ENCODE results near the gene RHOH. TPM values are rescaled to one million over a fixed set of nuclear protein-coding genes. Genes with fewer than 3 reads are reported as not detected.

Gene RHOH
- total RNA-seq, 1 donor from 2014 or later: 127 TPM

DNA sequence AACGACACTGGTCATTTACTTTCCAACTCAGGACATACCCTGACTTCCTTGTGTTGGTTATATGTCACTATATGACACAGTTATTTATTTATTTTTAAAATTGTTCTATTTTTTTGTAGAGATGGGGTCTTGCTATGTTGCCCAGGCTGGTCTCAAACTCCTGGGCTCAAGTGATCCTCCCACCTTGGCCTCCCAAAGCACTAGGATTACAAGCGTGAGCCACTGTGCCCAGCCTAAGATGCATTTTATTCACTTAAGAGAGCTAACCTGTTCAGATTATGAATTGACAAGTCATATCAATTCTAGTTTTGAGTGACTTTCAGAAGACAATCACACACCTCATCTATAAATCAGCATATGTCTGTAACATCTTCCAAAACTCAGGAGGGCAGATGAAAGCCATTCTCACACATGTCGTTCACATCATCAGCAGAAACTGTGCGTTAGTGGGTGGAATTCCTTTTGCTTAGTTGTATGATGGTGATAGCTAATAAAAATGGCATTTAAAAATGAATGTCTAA lies 9.4 kb upstream of the RHOH start:
- intact Hi-C loops (cut with micrococcal nuclease): no loop called here

DNA sequence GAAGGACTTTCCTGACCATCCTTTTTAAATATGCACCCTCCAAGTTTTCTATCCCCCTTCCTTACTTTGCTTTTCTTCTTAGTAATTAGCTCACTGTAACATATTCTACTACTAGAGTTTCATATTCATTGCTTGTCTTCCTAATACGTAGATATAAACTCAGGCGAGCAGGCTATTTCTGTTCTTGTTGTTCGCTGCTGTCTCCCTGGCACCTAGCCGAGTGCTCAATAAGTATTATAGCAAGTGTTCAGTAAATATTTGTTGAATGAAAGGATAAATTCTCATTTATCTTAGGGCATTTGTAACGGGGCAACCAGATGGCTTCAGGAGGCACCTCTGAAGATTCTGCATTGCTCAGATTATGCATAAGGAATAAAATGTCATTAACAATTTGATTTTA lies 6.8 kb upstream of the RHOH start:
- intact Hi-C loops (cut with micrococcal nuclease): loop anchor here (5.0 kb wide), 1 partner anchor 37 kb away; no protein-coding TSS in a partner anchor

DNA sequence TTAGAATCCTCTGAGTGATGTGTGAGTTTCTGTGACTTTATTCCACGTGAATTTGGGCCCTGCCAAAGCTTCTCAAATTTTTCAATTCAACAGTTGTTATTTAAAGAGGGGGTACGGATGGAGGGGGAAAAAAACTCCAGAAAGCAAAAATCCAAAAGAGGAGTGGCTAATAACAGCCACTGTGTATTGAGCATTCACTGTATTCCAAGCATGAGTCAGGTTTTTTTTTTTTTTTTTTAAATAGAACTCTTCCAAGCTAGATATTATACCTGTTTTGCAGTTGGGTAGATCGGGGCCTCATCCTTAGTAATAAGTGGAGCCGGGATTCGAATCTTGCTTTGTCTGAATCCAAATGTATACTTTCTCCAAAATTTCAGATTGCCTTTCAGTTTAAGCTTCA lies 6.4 kb upstream of the RHOH start:
- intact Hi-C loops (cut with micrococcal nuclease): loop anchor here (5.0 kb wide), 1 partner anchor 37 kb away; no protein-coding TSS in a partner anchor

DNA sequence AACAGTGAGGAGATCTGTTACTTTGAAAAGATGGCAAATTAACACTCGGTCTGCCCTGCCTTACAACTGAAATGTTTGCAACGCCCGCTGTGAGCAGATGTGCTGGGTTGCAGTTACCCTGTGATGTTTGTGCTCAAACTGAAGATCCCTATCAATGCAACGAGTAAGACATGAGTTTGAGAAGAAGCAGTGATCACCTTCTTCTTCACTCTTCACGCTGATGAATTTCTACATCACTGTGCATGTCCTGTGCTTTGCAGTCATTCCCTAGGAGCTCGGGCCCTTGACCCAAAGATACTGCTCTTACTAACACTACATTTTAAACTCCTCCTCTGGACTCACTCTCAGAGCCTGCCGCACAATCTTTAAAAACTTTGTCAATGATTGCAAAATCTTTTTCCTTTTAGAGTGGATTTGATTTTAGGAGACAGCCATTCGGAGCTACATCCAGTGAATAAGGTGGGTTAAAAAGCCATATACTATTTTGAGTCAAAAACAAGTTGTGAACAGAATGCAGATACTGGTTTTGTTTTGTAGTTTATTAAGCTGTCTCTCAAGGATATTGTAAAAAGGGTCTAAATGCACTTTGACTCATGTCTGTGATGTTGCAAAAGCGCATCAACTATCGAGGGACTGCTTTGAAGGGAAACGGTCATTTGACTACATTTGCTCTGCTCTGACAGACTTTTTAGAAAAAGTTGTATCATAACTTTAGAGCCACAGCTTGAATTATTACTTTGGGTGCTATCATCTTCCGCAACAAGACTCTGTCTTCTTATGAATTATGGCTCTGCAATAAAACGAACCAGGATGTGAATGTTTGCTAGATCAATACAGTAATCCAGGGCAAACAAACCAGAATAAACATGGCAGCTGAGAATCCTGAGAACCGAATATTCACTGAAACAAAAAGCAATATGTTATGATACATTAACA lies 5.7 kb upstream of the RHOH start:
- intact Hi-C loops (cut with micrococcal nuclease): loop anchor here (5.0 kb wide), 1 partner anchor 36 kb away; no protein-coding TSS in a partner anchor

DNA sequence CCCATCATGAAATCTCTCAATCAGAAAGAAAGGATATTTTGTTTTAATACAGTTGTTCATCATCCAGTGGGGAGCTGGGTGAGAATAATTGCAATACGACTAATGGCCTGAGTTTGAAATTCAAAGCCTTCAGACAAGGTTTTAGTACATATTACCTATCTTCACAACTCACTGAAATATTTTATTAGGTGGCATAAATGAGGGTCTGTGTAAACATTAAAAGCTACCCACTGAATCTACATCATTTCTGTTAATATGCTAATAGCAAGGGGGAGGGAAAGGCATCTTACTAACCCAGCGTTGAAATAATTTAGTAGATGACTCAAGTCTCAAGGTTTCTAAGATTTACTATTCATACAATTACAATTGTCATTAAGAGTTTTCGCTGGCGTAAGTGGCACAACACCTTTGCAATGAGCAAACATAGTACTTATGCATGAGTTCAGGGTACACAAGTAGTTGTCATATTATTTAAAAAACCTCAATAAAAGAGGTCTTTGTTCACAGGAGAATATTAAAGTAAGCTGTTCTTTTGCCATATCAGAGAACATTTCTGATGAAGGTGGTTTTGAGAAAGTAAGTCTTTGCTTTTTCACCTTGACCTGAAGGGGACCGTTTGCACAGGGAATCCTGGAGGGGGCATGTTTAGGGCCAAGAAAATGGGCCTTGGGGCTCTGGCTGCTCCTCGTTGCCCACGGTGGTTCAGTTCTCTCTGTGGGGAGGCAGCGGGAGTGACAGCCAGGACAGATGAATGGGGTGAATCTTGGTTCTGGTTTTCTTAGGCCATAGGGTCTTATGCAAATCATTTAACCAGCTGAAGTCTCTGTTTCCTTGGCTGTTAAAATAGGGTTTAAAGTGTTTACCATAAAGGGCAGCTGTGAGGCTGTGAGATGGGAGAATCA lies 4.5 kb upstream of the RHOH start:
- intact Hi-C loops (cut with micrococcal nuclease): loop anchor here (1.0 to 5.0 kb wide), 2 partner anchors 10 to 35 kb away; no protein-coding TSS in a partner anchor

DNA sequence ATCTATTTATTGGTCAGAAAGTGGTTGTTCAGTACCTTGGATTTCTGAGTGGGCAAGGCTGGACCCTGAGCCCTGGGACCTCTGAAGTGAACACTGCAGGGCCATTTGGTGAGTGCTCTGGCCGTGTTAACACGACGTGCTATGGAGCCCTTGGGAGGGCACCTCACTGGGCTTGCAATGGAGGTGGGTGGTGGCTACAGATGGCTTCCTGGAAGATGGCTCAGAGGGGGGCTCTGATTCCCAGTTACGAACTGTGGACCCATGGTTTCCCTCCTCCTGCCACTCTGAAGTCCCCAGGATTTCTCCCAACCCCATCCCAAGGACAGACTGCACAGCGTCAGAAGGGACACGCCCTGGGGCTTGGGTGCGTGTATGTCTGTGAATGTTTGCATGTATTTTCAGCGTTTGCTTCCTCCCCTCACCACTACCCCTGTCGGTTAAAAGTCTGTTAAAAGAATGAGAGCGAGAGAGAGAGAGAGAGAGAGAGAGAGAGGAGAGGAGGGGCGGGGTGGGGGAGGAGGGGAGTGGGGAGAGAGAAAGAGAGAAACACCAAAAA lies 3.7 kb upstream of the RHOH start:
- intact Hi-C loops (cut with micrococcal nuclease): loop anchor here (1.0 to 5.0 kb wide), 2 partner anchors 9 to 34 kb away; no protein-coding TSS in a partner anchor

DNA sequence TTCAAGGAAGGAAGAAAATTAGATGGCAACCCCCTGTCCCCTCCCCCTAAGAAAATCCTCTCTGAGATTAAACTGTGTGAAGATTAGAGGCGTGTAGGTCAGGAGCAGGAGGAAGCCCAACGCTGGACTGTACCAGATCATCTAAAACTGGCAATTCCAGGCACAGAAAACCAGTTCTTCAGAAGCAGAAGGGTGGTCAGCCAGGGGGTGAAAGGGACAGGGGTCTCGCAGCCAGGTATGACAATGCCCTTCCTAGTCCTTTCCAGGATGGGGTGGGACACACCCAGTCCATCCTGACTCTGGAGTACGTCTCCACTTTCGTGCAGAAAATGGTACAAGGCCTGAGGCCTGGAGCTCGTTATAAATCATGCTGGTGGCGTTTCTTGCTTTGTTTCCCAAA lies 3.3 kb upstream of the RHOH start:
- intact Hi-C loops (cut with micrococcal nuclease): loop anchor here (1.0 to 5.0 kb wide), 2 partner anchors 9 to 34 kb away; no protein-coding TSS in a partner anchor

DNA sequence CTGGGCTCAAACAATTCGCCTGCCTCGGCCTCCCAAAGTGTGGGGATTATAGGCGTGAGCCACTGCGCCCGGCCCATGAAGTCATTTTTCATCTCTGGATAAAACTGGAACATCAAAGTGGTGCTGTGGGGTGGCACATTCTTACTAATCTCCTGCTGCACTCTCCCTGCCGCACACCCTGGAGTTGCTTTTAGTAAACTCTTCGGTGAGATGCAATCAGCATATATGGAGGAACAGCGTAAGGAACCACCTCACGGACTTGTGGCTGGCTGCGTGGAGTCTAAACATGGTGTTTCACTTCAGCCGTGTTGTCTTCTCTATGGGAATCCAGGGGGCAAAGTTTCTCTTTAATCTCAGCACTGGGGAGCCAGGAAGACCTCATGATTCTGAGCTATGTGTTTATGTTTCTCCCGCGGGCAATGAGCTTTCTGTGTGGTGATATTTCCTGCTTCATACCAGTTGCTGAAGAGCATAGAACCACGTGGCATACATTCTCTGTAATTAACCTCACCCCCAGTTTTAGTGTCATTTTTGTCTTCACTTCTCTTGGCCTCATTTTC lies 2.1 kb upstream of the RHOH start:
- intact Hi-C loops (cut with micrococcal nuclease): loop anchor here (1.0 to 5.0 kb wide), 4 partner anchors 11 to 497 kb away; partner anchors contain the start of gene UBE2K

DNA sequence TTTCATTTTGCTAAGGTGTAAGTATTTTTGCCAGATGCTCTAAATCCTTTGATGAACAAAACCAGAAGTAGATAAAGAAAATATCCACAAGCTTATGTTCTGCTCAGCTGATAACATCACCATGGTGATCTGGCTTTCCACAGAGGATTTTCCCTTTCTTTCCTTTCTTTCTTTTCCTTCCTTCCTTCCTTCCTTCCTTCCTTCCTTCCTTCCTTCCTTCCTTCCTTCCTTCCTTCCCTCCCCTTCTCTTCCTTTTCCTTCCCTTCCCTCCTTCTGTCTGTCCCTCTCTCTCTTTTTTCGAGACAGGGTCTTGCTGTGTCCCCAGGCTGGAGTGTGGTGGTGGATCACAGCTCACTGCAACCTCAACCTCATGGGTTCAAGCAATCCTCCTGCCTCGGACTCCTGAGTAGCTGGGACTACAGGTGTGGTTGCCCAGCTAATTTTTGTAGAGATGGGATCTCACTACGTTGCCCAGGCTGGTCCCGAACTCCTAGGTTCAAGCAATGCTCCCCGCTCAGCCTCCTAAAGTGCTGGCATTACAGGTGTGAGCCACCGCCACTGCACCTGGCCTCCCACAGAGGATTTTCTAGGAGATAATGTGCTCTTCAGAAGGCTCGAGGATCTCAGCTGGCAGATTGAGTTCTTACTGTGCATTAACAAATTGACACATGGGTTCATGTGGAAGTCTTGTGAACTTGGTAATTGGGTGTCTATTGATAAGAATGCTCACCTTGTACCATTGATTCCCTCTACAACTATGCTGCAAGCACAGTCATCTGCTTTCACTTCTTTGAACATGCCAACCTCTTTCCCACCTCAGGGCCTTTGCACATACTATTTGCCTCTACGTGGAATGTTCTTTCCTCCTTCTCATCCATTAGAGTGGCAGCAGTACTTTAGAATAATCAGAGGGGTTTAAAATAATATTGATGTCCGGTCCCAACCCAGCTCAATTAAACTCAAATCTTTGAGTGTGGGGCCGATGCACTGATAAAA lies 1.4 kb upstream of the RHOH start:
- intact Hi-C loops (cut with micrococcal nuclease): loop anchor here (1.0 to 5.0 kb wide), 2 partner anchors 10 to 498 kb away; partner anchors contain the start of gene UBE2K

DNA sequence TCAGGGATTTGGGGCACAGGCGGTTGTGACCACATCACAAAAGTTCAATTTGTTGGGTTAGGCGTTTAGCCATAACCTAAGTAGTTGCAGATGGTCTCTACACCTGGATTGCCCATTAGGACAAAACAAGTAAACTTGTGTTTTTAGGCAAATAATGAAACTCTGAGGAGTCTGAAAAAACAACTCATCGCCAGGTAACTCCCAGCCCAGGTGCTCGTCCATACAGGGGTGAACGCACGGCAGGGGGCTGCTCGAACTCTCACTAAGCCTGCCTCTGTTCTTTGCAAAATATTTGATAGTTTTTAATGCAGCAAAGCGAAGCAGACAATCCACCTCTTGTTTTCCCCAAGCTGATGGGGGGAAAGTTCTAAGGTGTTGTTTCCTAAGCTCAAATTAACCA lies 559 bp upstream of the RHOH start:
- intact Hi-C loops (cut with micrococcal nuclease): loop anchor here (5.0 kb wide), 1 partner anchor 499 kb away; the partner anchor contains the start of gene UBE2K

DNA sequence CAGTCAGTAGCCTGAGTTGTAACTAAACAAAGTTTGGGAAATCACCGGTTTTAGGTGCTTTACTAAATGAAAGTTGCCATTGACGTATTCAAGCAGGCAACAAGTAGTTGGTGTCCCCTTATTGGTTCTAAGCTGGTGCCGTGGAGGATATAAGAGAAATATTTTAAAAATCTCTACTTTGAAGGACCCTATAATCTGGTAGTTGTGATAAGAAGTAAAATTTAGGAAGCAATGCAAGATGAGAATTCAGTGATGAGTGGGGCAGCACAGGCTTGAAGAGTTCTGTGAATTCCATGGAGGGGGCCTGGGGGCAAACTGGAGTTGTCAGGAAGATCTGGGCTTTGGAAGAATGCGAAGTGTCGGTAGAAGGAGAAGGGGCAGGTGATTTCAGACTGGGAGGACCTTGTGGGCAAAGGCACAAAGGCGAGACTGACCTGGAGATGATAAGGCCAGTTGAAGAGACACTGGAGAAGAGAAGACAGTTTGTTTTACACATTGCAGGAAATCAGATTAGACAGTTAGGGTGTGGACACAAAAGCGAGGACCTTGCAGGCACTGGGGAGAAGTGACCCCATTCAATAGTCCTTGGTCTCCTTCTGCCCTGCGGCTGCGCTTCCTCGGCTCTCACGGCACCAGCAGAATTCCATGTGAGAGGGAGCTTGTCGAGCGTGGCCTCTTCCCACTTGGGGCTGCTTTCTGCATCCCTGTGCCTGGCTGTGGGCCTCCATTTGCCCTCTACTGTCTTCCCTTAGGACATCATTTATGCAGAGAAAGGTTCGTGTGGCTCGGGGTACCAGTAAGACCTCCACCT lies 1.3 kb downstream of the RHOH start:
- intact Hi-C loops (cut with micrococcal nuclease): loop anchor here (5.0 kb wide), 1 partner anchor 501 kb away; the partner anchor contains the start of gene UBE2K

DNA sequence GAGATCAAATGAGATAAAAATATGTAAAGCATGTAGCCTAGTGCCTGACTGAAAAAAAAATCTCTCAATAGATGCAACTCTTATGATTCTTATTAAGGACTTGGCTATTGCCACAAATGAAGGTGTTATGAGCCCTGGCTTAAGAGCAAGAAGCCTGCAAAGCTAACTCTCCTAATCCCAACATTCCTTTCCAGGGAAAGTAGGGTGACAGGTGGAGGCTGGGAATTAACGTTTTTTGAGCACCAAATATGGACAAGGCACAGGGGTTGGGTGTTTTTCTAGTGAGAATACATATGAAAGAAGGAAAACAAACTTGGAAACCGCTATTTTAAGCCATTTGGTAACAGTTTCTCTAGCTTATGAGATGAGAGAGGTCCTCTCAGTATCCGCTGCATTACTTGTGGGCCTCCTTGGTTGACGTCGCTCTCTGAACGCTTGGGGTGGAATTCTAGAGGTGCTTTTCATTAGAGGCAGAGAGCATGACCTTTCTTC lies 2.4 kb downstream of the RHOH start:
- intact Hi-C loops (cut with micrococcal nuclease): loop anchor here (5.0 kb wide), 1 partner anchor 502 kb away; the partner anchor contains the start of gene UBE2K

DNA sequence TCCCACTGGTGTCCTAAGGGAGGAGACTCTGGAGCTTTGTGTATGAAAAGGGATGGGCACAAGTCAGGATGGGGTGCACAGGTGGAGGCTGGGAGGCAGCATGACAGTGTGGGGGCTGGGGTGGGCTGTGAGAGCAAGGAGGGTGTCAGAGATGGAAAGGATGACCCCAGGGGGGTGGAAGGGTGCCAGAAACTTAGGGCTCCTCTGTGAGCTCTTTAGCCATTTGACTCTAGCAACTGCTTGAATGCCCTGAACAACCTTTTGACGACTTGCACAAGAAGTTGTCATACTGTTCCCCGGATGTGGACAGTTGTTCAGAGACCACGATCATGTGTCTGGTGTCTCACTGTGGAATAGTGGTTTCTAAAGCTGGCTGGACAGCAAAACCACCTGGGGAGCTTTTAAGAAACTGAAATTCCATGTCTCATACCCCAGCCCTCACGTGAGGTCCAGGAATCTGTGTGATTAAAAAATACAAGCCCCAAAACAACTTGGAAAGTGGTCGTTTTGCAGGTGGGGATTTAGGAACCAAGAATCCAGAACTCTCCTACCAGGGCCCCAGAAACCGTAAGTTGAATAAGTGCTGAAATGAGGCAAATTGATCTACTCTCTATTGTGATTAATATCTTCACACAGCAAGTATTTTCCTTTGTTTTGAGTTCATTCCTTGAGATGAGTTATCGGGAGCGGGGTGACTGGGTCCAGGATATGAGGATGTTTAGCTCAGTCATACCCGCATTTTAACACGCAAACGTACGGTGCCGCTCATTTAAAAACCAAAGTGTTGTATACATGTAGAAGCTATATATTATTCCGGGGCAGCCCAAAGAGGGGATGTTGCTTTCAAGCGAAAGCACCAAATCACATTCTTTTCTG lies 3.4 kb downstream of the RHOH start:
- intact Hi-C loops (cut with micrococcal nuclease): loop anchor here (1.0 to 10.0 kb wide), 4 partner anchors 109 to 845 kb away; partner anchors contain the start of gene UBE2K

DNA sequence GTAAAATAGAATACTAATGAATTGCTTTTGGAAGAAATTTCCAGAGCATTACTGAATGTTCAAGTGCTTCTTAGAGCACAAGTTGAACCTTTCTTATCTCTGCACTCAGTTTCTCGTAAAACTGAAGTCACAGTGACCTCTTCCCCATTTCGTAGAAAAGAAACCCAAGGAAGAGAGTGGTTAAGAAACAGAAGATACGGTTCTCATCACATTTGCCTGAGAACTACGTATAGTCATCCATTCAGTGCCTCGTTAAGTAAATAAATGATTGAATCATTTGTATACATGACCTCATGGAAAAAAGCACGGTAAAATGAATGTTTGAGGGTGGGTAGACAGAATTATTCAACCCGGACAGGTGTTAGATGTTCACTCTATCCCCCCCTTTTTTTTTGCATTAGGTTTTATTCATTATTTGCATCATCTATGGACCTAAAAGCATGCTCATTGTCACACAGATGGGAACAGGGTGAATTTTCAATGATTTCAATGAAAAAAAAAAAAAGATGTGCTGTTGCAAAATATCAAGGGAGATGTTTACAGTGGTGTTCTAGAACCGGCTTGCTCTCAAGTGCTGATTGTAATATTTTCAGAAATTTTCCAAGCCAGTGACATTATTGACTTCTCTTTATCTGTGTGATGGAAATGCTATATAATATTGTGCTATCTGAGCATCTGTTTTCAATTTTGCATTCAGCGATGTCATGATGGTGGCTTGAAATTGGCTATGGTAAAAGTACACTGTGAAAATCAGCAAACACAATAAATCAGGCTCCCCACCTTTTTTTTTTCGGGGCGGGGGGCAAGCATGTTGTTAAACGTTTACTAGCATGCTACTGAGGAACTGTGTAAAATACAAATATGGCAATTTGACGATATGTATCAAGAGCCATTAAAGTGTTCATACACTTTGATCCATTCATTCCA lies 4.3 kb downstream of the RHOH start:
- intact Hi-C loops (cut with micrococcal nuclease): loop anchor here (1.0 to 10.0 kb wide), 4 partner anchors 108 to 846 kb away; no protein-coding TSS in a partner anchor

DNA sequence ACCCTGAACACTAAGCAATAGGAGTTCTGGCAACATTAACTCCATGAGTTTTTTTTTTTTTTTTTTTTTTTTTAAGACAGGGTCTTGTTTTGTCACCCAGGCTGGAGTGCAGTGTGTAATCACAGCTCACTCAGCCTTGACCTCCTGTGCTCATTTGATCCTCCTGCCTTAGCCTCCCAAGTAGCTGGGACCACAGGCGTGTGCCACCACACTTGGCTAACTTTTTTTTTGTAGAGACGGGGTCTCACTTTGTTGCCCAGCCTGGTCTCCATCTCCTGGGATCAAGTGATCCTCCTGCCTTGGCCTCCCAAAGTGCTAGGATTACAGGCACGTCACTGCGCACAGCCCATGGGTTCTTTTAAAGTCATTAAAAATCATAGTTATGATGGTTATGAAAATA lies 5.1 kb downstream of the RHOH start:
- intact Hi-C loops (cut with micrococcal nuclease): loop anchor here (1.0 to 10.0 kb wide), 4 partner anchors 9 to 847 kb away; no protein-coding TSS in a partner anchor

DNA sequence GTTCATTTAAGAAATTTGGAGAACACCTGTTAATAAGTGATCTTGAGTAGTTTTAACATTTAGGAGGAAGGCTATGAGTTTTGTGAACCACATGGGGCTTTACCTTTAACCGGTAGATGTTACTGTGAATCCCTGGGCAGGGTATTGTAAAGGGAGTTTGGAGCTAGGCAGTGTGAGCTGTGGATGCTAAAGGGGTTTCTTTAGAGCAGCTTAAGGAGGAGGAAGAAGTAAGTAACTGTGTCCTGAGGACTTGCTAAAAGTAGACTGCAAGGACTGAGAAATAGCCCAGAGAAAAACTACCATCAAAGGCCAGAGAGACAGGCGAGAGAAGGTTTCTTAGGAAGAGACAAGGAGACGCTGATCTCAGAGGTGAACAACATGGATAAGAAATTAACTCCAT lies 5.6 kb downstream of the RHOH start:
- intact Hi-C loops (cut with micrococcal nuclease): loop anchor here (1.0 to 10.0 kb wide), 2 partner anchors 9 to 848 kb away; no protein-coding TSS in a partner anchor

All from T-helper 2 cell treated with Interferon-gamma antibody and Interleukin-4, amounts not matched to agents 100 ng/mL and 5 ng/mL, for 36 hours (primary cell).